Measurements from ENCODE around the gene SETD4. TPM values are rescaled to one million over a fixed set of nuclear protein-coding genes. Genes with fewer than 3 reads are reported as not detected.
A peak's percentile ranks its signal among the peaks of the same experiment; 100 is the strongest.

The SETD4 gene
- total and polyA plus RNA-seq, 2 experiments from 2014 or later, result 12.7 to 12.9 TPM

DNA sequence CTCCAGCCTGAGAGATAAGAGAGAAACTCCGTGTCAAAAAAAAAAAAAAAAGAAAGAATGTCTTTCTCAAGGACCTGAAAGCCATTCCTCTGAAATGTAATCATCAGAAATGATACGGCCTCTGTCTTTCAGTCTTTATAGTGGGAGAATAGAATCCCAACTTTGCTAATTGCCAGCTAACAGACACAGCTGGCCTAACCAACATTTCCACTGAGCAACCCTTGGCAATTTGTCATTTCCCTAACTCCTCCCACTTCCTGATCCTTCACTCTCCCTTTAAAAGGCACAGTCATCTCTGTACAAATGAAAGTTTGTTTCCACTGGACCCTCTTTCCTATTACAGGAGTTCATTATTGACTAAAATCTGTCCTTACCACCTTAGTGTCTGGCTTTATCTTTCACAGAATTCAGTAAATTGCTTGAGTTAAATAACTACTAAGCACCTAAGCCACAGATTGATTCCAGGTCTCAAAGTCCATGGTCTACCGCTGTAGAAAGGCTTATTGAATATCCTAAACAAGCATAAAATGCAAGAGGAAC is 5.2 kb upstream of the SETD4 start:
- H3K4me1 ChIP-seq (ENCODE audit: insufficient read depth), result peaks cover 6% of the 10 kb centered on the region; the same call in 1 of the 2 replicates
- H3K36me3 ChIP-seq (ENCODE audit: low read depth), result no peaks in the 10 kb centered on the region
- no peaks in the 10 kb centered on the region for H3K9me2 ChIP-seq (ENCODE audit: insufficient read depth)
- H3K4me3 ChIP-seq, result no peak overlapping the region
- H4K20me1 ChIP-seq (ENCODE audit: insufficient read depth), result no peaks in the 10 kb centered on the region
- peak overlapping the region; percentile 86 for H2AFZ ChIP-seq
- no peak overlapping the region; the same call in 1 of the 2 replicates for H3K27ac ChIP-seq
- H3K9me3 ChIP-seq (ENCODE audit: low read depth), result no peaks in the 10 kb centered on the region
- peaks cover 14% of the 10 kb centered on the region for H3K79me2 ChIP-seq (ENCODE audit: insufficient read depth)
- no peak overlapping the region for H3K4me2 ChIP-seq (ENCODE audit: unreplicated experiment)
- in situ Hi-C loops (cut with MboI), result no loop called here
- H3K27me3 ChIP-seq (replicated peaks; ENCODE audit: insufficient read depth), result no peaks in the 10 kb centered on the region
- DNase-seq, result peak; percentile 69
- WGBS, 2 experiments (ENCODE audit: low coverage in 1 of 2, low lambda C conversion rate in 2 of 2, missing lambda C conversion rate in 2 of 2), result 43 to 44% methylated on average over 3 of the region's 3 CpGs
- TF ChIP-seq EZH2 (IDR thresholded peaks at IDR 0.05; ENCODE audit: insufficient read depth, poor library complexity, severe bottlenecking) (no peak), EZH2phosphoT487 (IDR thresholded peaks at IDR 0.05; ENCODE audit: insufficient read depth, low read depth) (no peak)
- no peaks in the 10 kb centered on the region for H3F3A ChIP-seq (ENCODE audit: insufficient read depth)
- H3K9ac ChIP-seq, result no peak overlapping the region

DNA sequence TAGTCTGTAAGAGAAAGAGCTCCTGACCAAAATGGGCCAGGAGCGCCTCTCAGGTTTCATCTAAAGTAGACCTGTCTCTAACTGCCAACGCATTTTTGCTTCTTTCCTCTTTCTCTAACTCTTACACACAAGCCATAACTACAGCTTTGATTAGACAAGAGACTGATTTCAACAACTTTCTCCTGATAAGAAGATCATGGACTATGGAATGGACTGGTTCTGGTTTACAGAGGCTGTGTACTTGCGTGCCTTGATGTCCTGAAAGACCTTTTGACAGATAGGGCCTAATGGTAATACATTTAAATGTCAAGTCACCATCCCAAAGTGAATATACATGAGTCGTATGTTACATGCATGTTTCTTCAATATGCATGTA is 3.7 kb upstream of the SETD4 start:
- 74 to 76% methylated on average over 4 of the region's 4 CpGs for WGBS, 2 experiments (ENCODE audit: low coverage in 1 of 2, low lambda C conversion rate in 2 of 2, missing lambda C conversion rate in 2 of 2)
- Histone ChIP-seq H3K4me3 (no peak overlapping the region), H3F3A (ENCODE audit: insufficient read depth) (no peaks in the 10 kb centered on the region), H3K9me3 (ENCODE audit: low read depth) (no peaks in the 10 kb centered on the region), H3K9me2 (ENCODE audit: insufficient read depth) (no peaks in the 10 kb centered on the region), H2AFZ (no peak overlapping the region), H3K4me2 (ENCODE audit: unreplicated experiment) (no peak overlapping the region), H3K4me1 (ENCODE audit: insufficient read depth) (no peaks in the 10 kb centered on the region), H3K27ac (no peak overlapping the region), H3K27me3 (replicated peaks; ENCODE audit: insufficient read depth) (no peaks in the 10 kb centered on the region), H3K36me3 (ENCODE audit: low read depth) (no peaks in the 10 kb centered on the region), H3K79me2 (ENCODE audit: insufficient read depth) (peaks cover 6% of the 10 kb centered on the region), H3K9ac (no peak overlapping the region), H4K20me1 (ENCODE audit: insufficient read depth) (no peaks in the 10 kb centered on the region)
- in situ Hi-C loops (cut with MboI), result no loop called here
- DNase-seq, result no peak
- TF ChIP-seq EZH2phosphoT487 (IDR thresholded peaks at IDR 0.05; ENCODE audit: insufficient read depth, low read depth) (no peak), EZH2 (IDR thresholded peaks at IDR 0.05; ENCODE audit: insufficient read depth, poor library complexity, severe bottlenecking) (no peak)

DNA sequence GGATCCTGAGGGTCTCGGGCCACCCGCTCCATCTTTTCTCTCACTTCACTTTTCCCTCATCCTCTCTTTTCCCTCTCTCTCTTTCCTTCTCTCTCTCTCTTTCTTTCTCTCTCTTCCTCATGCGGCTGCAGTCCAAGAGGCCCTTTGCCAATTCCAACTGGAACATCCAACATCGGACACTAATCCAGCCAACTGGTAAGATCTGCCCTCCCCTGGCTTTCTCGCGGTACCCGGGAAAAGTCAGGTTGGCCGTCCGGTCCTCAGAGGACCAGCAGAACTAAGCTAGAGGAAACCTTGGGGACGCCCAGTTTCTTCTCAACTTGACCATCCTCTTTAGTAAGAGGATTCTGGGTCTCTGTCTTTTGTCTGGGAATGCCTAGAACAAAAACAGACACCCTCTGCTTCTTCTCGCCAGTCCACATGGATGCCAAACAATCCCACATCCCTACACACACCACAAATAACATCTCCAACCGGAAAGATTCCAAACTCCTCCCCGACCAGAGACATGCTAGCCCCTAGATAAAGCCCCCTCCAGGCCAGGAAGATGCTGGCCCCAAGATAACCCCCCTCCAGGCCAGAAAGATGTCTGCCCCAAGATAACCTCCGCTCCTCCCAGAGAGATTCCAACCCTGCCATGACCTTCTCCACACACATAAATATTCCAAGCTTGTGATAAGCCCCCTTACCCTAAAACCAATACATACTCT is 3.2 kb upstream of the SETD4 start:
- no peak overlapping the region for H2AFZ ChIP-seq
- in situ Hi-C loops (cut with MboI), result no loop called here
- WGBS, 2 experiments (ENCODE audit: low coverage in 1 of 2, low lambda C conversion rate in 2 of 2, missing lambda C conversion rate in 2 of 2), result 79 to 81% methylated on average over 14 of the region's 14 CpGs

DNA sequence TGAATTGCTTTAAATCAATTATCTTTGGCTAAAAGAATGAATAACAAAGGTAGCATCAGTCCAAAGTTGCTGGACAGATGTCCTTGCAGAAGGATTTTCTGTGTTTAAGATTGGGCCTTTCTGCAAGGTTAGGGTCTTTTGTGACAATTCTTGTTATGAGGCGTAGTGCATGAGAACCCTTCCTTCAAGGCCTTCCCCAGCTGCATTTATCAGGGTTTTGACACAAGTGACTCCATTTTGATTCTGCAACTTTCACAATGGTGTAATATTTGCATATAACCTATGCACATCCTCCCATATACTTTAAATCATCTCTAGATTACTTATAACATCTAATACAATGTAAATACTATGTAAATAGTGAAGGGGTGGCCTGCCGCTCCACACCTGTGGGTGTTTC is 1.1 kb upstream of the SETD4 start:
- H2AFZ ChIP-seq, result peak overlapping the region; percentile 90
- peaks cover 27% of the 10 kb centered on the region for H3K79me2 ChIP-seq (ENCODE audit: insufficient read depth)
- H3K9me2 ChIP-seq (ENCODE audit: insufficient read depth), result no peaks in the 10 kb centered on the region
- in situ Hi-C loops (cut with MboI), result no loop called here
- no peak overlapping the region for H3K4me2 ChIP-seq (ENCODE audit: unreplicated experiment)
- no peaks in the 10 kb centered on the region for H4K20me1 ChIP-seq (ENCODE audit: insufficient read depth)
- H3F3A ChIP-seq (ENCODE audit: insufficient read depth), result no peaks in the 10 kb centered on the region
- 91 to 96% methylated on average over 2 of the region's 2 CpGs for WGBS, 2 experiments (ENCODE audit: low coverage in 1 of 2, low lambda C conversion rate in 2 of 2, missing lambda C conversion rate in 2 of 2)
- no peak for DNase-seq
- H3K9ac ChIP-seq, result no peak overlapping the region
- peaks cover 12% of the 10 kb centered on the region; the same call in 1 of the 2 replicates for H3K36me3 ChIP-seq (ENCODE audit: low read depth)
- H3K4me3 ChIP-seq, result no peak overlapping the region
- no peak for TF ChIP-seq EZH2phosphoT487 (IDR thresholded peaks at IDR 0.05; ENCODE audit: insufficient read depth, low read depth)
- no peak for TF ChIP-seq EZH2 (IDR thresholded peaks at IDR 0.05; ENCODE audit: insufficient read depth, poor library complexity, severe bottlenecking)
- H3K4me1 ChIP-seq (ENCODE audit: insufficient read depth), result no peaks in the 10 kb centered on the region
- no peaks in the 10 kb centered on the region for H3K27me3 ChIP-seq (replicated peaks; ENCODE audit: insufficient read depth)
- H3K27ac ChIP-seq, result no peak overlapping the region
- H3K9me3 ChIP-seq (ENCODE audit: low read depth), result no peaks in the 10 kb centered on the region

More for the DNA sequence above, 3.2 kb upstream of the SETD4 start:
- H3K4me1 ChIP-seq (ENCODE audit: insufficient read depth), result no peaks in the 10 kb centered on the region
- H3F3A ChIP-seq (ENCODE audit: insufficient read depth), result no peaks in the 10 kb centered on the region
- no peaks in the 10 kb centered on the region for H4K20me1 ChIP-seq (ENCODE audit: insufficient read depth)
- no peaks in the 10 kb centered on the region for H3K27me3 ChIP-seq (replicated peaks; ENCODE audit: insufficient read depth)
- TF ChIP-seq EZH2 (IDR thresholded peaks at IDR 0.05; ENCODE audit: insufficient read depth, poor library complexity, severe bottlenecking) (no peak), EZH2phosphoT487 (IDR thresholded peaks at IDR 0.05; ENCODE audit: insufficient read depth, low read depth) (no peak)
- peaks cover 10% of the 10 kb centered on the region for H3K79me2 ChIP-seq (ENCODE audit: insufficient read depth)
- H3K9ac ChIP-seq, result no peak overlapping the region
- no peak for DNase-seq
- H3K36me3 ChIP-seq (ENCODE audit: low read depth), result no peaks in the 10 kb centered on the region
- no peaks in the 10 kb centered on the region for H3K9me2 ChIP-seq (ENCODE audit: insufficient read depth)
- no peak overlapping the region for H3K27ac ChIP-seq
- no peaks in the 10 kb centered on the region for H3K9me3 ChIP-seq (ENCODE audit: low read depth)
- H3K4me3 ChIP-seq, result no peak overlapping the region
- H3K4me2 ChIP-seq (ENCODE audit: unreplicated experiment), result no peak overlapping the region
